ENCODE measurements around the gene LDLRAD2. TPM values are rescaled to one million over a fixed set of nuclear protein-coding genes. Genes with fewer than 3 reads are reported as not detected.

LDLRAD2 gene
- total and polyA plus RNA-seq, 2 of the 4 experiments (the other 2 are of a cell fraction), result 0.05 TPM; not detected in 1

GRCh38 chr1:21843996-21844395 is 31.9 kb downstream of the LDLRAD2 start:
- H3K18ac ChIP-seq (ENCODE audit: low read depth, low read length), result no peak overlapping the region
- intact Hi-C loops (cut with micrococcal nuclease), result no loop called here
- peaks cover 71% of the 10 kb centered on the region for H3K36me3 ChIP-seq (ENCODE audit: control insufficient read depth, insufficient read depth, low read length)
- ChIA-PET CTCF (no interaction called here), POLR2A (ENCODE audit: unreplicated experiment) (no interaction called here)
- no peaks in the 10 kb centered on the region for H3K79me1 ChIP-seq (ENCODE audit: low read depth in 1 of 2, low read length in 2 of 2)
- no peak overlapping the region for H2BK120ac ChIP-seq (ENCODE audit: low read depth, low read length)
- no peak overlapping the region for H4K91ac ChIP-seq (ENCODE audit: insufficient read depth, low read depth, low read length)
- dilution Hi-C loops (cut with HindIII; ENCODE audit: low sequenced_read_pairs, unreplicated experiment), result no loop called here
- H4K5ac ChIP-seq (ENCODE audit: low read depth, low read length), result no peak overlapping the region
- no peak overlapping the region for H3K9ac ChIP-seq (ENCODE audit: low read depth, low read length)
- no peak overlapping the region for H2BK20ac ChIP-seq (ENCODE audit: low read depth, low read length)
- whole genome bisulfite sequencing, 2 experiments (ENCODE audit: extremely low coverage in 2 of 2, insufficient read length in 1 of 2), result 100% methylated on average over 4 of the region's 11 CpGs; no CpG with 5 or more reads in 1 of the 2 experiments
- H3K14ac ChIP-seq (replicated peaks; ENCODE audit: low read depth, low read length), result no peak overlapping the region
- no peak for ATAC-seq (ENCODE audit: low read depth)
- BruUV-seq (replicated peaks), result no TSS peak
- no peak overlapping the region for H3K27ac ChIP-seq (ENCODE audit: insufficient read depth, low read length)
- H3K4ac ChIP-seq (ENCODE audit: low read depth, low read length), result no peak overlapping the region
- in situ Hi-C loops (cut with MboI; ENCODE audit: low sequenced_read_pairs), result no loop called here
- H4K20me1 ChIP-seq (ENCODE audit: insufficient read depth, low read length), result no peaks in the 10 kb centered on the region; the same call in none of the 2 replicates
- no peak overlapping the region for H2BK15ac ChIP-seq (ENCODE audit: low read depth, low read length)
- H3K9me3 ChIP-seq (ENCODE audit: control insufficient read depth, insufficient read depth, low read length), result no peaks in the 10 kb centered on the region
- H2BK5ac ChIP-seq (ENCODE audit: low read depth, low read length, poor library complexity, severe bottlenecking), result no peak overlapping the region
- no peaks in the 10 kb centered on the region for H3K27me3 ChIP-seq (ENCODE audit: control insufficient read depth, insufficient read depth, low read length)
- no peak overlapping the region for H3K56ac ChIP-seq (ENCODE audit: extremely low read depth, insufficient read depth, low read length)
- H3K4me3 ChIP-seq (ENCODE audit: insufficient read depth, low read depth, low read length), result no peak overlapping the region
- TF ChIP-seq POLR2A (IDR thresholded peaks at IDR 0.05; ENCODE audit: low read depth, low read length) (no peak), MXI1 (IDR thresholded peaks at IDR 0.05; ENCODE audit: borderline replicate concordance, low read depth, low read length) (no peak), ELK1 (IDR thresholded peaks at IDR 0.05; ENCODE audit: borderline replicate concordance, low read depth, low read length) (no peak), RFX5 (IDR thresholded peaks at IDR 0.05; ENCODE audit: low read depth, low read length) (no peak), USF2 (IDR thresholded peaks at IDR 0.05; ENCODE audit: low read depth, low read length) (no peak), CHD1 (IDR thresholded peaks at IDR 0.05; ENCODE audit: low read depth, low read length) (no peak), FOS (IDR thresholded peaks at IDR 0.05; ENCODE audit: low read depth, low read length) (no peak), RAD21 (IDR thresholded peaks at IDR 0.05; ENCODE audit: low read length) (no peak), MAFK (IDR thresholded peaks at IDR 0.05; ENCODE audit: low read depth, low read length) (no peak), CEBPB (IDR thresholded peaks at IDR 0.05; ENCODE audit: low read depth, low read length) (no peak), RCOR1 (IDR thresholded peaks at IDR 0.05; ENCODE audit: insufficient replicate concordance, low read length) (no peak), BHLHE40 (IDR thresholded peaks at IDR 0.05; ENCODE audit: low read depth, low read length) (no peak), CTCF (conservative IDR thresholded peaks at IDR 0.05; ENCODE audit: low read depth, low read length) (no peak), MAZ (IDR thresholded peaks at IDR 0.05; ENCODE audit: borderline replicate concordance, low read depth, low read length) (no peak)
- no peak overlapping the region for H3K23ac ChIP-seq (ENCODE audit: low read depth, low read length)
- no peak overlapping the region for H2AFZ ChIP-seq (replicated peaks; ENCODE audit: low read length, poor library complexity)
- no peaks in the 10 kb centered on the region for H3K4me1 ChIP-seq (ENCODE audit: control insufficient read depth, insufficient read depth, low read length)
- no peak for DNase-seq
- no peak overlapping the region for H2AK5ac ChIP-seq (ENCODE audit: low read depth, low read length)
- H2AK9ac ChIP-seq (replicated peaks; ENCODE audit: low read depth, low read length, poor library complexity), result no peak overlapping the region
- no peak overlapping the region for H3K4me2 ChIP-seq (ENCODE audit: low read depth, low read length)
- no peaks in the 10 kb centered on the region for H3K9me1 ChIP-seq (ENCODE audit: insufficient read depth, low read length)
- no peak overlapping the region for H4K8ac ChIP-seq (ENCODE audit: low read depth in 2 of 2, low read length in 2 of 2)

Data from IMR-90 (cell line).